Activated CD4-positive, alpha-beta T cell treated with anti-CD3 and anti-CD28 coated beads, Interleukin-2, Interleukin-4, amounts not matched to agents 100 ng/mL and 50 ng/mL, durations not matched to agents 16 hours and 8 hours (primary cell): ENCODE results near the gene ACLY.

Experiments
- DNase-seq: peaks from one replicate; pipeline ENCODE4 v3.0.0-alpha.2; 2020; ENCODE audit warnings: low spot score

Gene ACLY

GRCh38 chr17:41918314-41919164, at the start of gene ACLY:
Gene ACLY (minus strand): TSS chr17:41918951. CDS start chr17:41913873, 5,078 bp downstream.
- DNase-seq, result peak; percentile 98

- DNase-seq, result no peak
Observed at GRCh38 chr17:41967921-41968578, 49.3 kb upstream of the ACLY start.

- DNase-seq, result peak; percentile 28
Observed at GRCh38 chr17:41967141-41967920, 48.6 kb upstream of the ACLY start.

- peak; percentile 89 for DNase-seq
Observed at GRCh38 chr17:41966463-41967140, 47.9 kb upstream of the ACLY start, which contains the start of gene CNP. Gene CNP (plus strand): TSS chr17:41966795. CDS start chr17:41966885, 90 bp downstream.

- peak; percentile 66 for DNase-seq
Observed at GRCh38 chr17:41965694-41966462, 47.1 kb upstream of the ACLY start.

GRCh38 chr17:41962768-41963434, 44.1 kb upstream of the ACLY start:
- peak; percentile 76 for DNase-seq

- no peak for DNase-seq
Observed at GRCh38 chr17:41962111-41962510, 43.4 kb upstream of the ACLY start.

GRCh38 chr17:41959336-41960095, 40.8 kb upstream of the ACLY start:
- no peak for DNase-seq

GRCh38 chr17:41959030-41959335, 40.2 kb upstream of the ACLY start:
- no peak for DNase-seq

- DNase-seq, result no peak
Observed at GRCh38 chr17:41957869-41958439, 39.2 kb upstream of the ACLY start.

- DNase-seq, result no peak
Observed at GRCh38 chr17:41957031-41957868, 38.5 kb upstream of the ACLY start.

- no peak for DNase-seq
Observed at GRCh38 chr17:41956522-41956921, 37.8 kb upstream of the ACLY start.

GRCh38 chr17:41948762-41949460, 30.2 kb upstream of the ACLY start:
- no peak for DNase-seq

- no peak for DNase-seq
Observed at GRCh38 chr17:41944943-41945342, 26.2 kb upstream of the ACLY start.

- no peak for DNase-seq
Observed at GRCh38 chr17:41943492-41943891, 24.7 kb upstream of the ACLY start.

- no peak for DNase-seq
Observed at GRCh38 chr17:41942626-41943373, 24.0 kb upstream of the ACLY start.

GRCh38 chr17:41941168-41941567, 22.4 kb upstream of the ACLY start:
- DNase-seq, result no peak
